HepG2 (cell line): ENCODE data around the gene TBKBP1. TPM values are rescaled to one million over a fixed set of nuclear protein-coding genes. Genes with fewer than 3 reads are reported as not detected.

Experiments used
- ATF4 ChIP-seq, 2 experiments: fragments of 450-650 bp in 1 of 2; sonication (generic) in 1 of 2; formaldehyde crosslinking; IDR thresholded peaks; 2 replicates each; pipeline versions ENCODE4 v1.5.0 to v1.8.0; 2020 to 2022; ENCODE audit warnings: mild to moderate bottlenecking in 1 of 2, missing genetic modification reagents in 1 of 2
- CCDC6 ChIP-seq: sonication (generic); formaldehyde crosslinking; IDR thresholded peaks from 2 replicates; pipeline ENCODE4 v1.8.1; 2022; ENCODE audit warnings: mild to moderate bottlenecking, missing genetic modification reagents, moderate library complexity
- GATA4 ChIP-seq: sonication (generic); IDR thresholded peaks from 2 replicates; pipeline ENCODE4 v1.6.1; 2016; ENCODE audit warnings: antibody characterized with exemption, low read depth, borderline replicate concordance
- GATAD1 ChIP-seq: IDR thresholded peaks from 2 replicates; pipeline ENCODE4 v1.6.1; 2016; ENCODE audit warnings: missing genetic modification reagents, missing compliant biosample characterization
- GFI1 ChIP-seq: sonication (generic); formaldehyde crosslinking; IDR thresholded peaks from 2 replicates; pipeline ENCODE4 v1.5.0; 2020; ENCODE audit warnings: missing genetic modification reagents, mild to moderate bottlenecking, borderline replicate concordance
- ISX ChIP-seq: sonication (generic); formaldehyde crosslinking; conservative IDR thresholded peaks from 2 replicates; pipeline ENCODE4 v1.5.0; 2020; ENCODE audit warnings: missing genetic modification reagents
- MAZ ChIP-seq, 2 experiments: sonication (generic) in 1 of 2; formaldehyde crosslinking in 1 of 2; IDR thresholded peaks; 2 replicates each; pipeline versions ENCODE4 v1.5.0 to v1.6.1; 2012 to 2020; ENCODE audit warnings: low read depth in 2 of 2, mild to moderate bottlenecking in 2 of 2, borderline replicate concordance in 1 of 2, improper control_type of control experiment in 1 of 2, low read length in 1 of 2, missing genetic modification reagents in 1 of 2, moderate library complexity in 1 of 2
- MED1 ChIP-seq: sonication (generic); formaldehyde crosslinking; IDR thresholded peaks from 2 replicates; pipeline ENCODE4 v1.4.0; 2020; ENCODE audit warnings: missing genetic modification reagents
- RBM39 ChIP-seq: fragments of 200-400 bp; formaldehyde crosslinking; IDR thresholded peaks from one replicate; pipeline ENCODE4 v1.6.1; 2018; ENCODE audit warnings: antibody characterized with exemption, mild to moderate bottlenecking, low read depth, low read length; ENCODE audit not compliant: poor library complexity, severe bottlenecking
- REXO4 ChIP-seq: sonication (generic); formaldehyde crosslinking; IDR thresholded peaks from 2 replicates; pipeline ENCODE4 v1.8.0; 2022; ENCODE audit warnings: missing genetic modification reagents, mild to moderate bottlenecking, borderline replicate concordance
- SIN3A ChIP-seq: IDR thresholded peaks from 2 replicates; pipeline ENCODE4 v1.6.1; 2011; ENCODE audit warnings: low read depth, mild to moderate bottlenecking, control low read depth, low read length, borderline replicate concordance
- TBP ChIP-seq: sonication (generic); formaldehyde crosslinking; IDR thresholded peaks from 2 replicates; pipeline ENCODE4 v1.5.0; 2020; ENCODE audit warnings: missing genetic modification reagents
- TBX2 ChIP-seq: sonication (generic); formaldehyde crosslinking; IDR thresholded peaks from 2 replicates; pipeline ENCODE4 v1.5.0; 2020; ENCODE audit warnings: missing genetic modification reagents, mild to moderate bottlenecking, borderline replicate concordance
- TBX3 ChIP-seq: fragments of 450-650 bp; IDR thresholded peaks from 2 replicates; pipeline ENCODE4 v1.6.1; 2017; ENCODE audit warnings: antibody characterized with exemption, mild to moderate bottlenecking, inconsistent platforms, borderline replicate concordance
- XBP1 ChIP-seq: sonication (generic); formaldehyde crosslinking; IDR thresholded peaks from 2 replicates; pipeline ENCODE4 v1.5.0; 2020; ENCODE audit warnings: missing genetic modification reagents
- ZC3H13 ChIP-seq: sonication (generic); formaldehyde crosslinking; IDR thresholded peaks from 2 replicates; pipeline ENCODE4 v1.8.1; 2023; ENCODE audit warnings: mild to moderate bottlenecking, missing genetic modification reagents, moderate library complexity
- ZFP1 ChIP-seq: IDR thresholded peaks from 2 replicates; pipeline ENCODE4 v1.6.1; 2016
- ZNF317 ChIP-seq: sonication (generic); formaldehyde crosslinking; IDR thresholded peaks from 2 replicates; pipeline ENCODE4 v1.5.0; 2020; ENCODE audit warnings: mild to moderate bottlenecking, missing genetic modification reagents
- ZNF562 ChIP-seq: sonication (generic); formaldehyde crosslinking; IDR thresholded peaks from 2 replicates; pipeline ENCODE4 v1.8.0; 2022; ENCODE audit warnings: missing genetic modification reagents, borderline replicate concordance
- ZNF563 ChIP-seq: sonication (generic); formaldehyde crosslinking; IDR thresholded peaks from 2 replicates; pipeline ENCODE4 v1.8.0; 2022; ENCODE audit warnings: mild to moderate bottlenecking, moderate library complexity, missing genetic modification reagents
- ZNF776 ChIP-seq: sonication (generic); formaldehyde crosslinking; IDR thresholded peaks from 2 replicates; pipeline ENCODE4 v1.4.0; 2020; ENCODE audit warnings: mild to moderate bottlenecking, missing genetic modification reagents
- polyA plus RNA-seq, 8 experiments: library from polyadenylated mRNA; depleted of rRNA in 3 of 8; stranded (reverse) in 7 of 8; unstranded in 1 of 8; fragments of >200 nt; fragmentation: Illumina TruSeq in 4 of 8; extraction: Trizol in 4 of 8; gene quantifications; 2 replicates each; pipeline versions ENCODE4 v1.2.1 to v1.2.3, GENCODE V29; 2011 to 2016; ENCODE audit warnings: low read depth in 4 of 8, missing spikeins in 1 of 8, mixed read lengths in 1 of 8; ENCODE audit not compliant: insufficient read depth in 1 of 8
- total RNA-seq, 5 experiments: library from RNA; depleted of rRNA; stranded (reverse); fragments of >200 nt; fragmentation: Illumina TruSeq; extraction: Trizol; gene quantifications; 2 replicates each; pipeline ENCODE4 v1.2.3, GENCODE V29; 2016; ENCODE audit warnings: low read depth in 1 of 5
- TF ChIP-seq, protein P1 (sequence below): sonication (generic); formaldehyde crosslinking; IDR thresholded peaks from 2 replicates; pipeline ENCODE4 v1.4.0; 2020; ENCODE audit warnings: missing genetic modification reagents
- TF ChIP-seq, protein P2 (sequence below): sonication (generic); formaldehyde crosslinking; IDR thresholded peaks from 2 replicates; pipeline ENCODE4 v1.5.0; 2020; ENCODE audit warnings: mild to moderate bottlenecking, missing genetic modification reagents

TBKBP1 gene
- total and polyA plus RNA-seq, 2 of the 13 experiments (the other 11 are each of a cell fraction or from before 2014, with no cell fraction given), result 2.6 to 7.0 TPM

DNA sequence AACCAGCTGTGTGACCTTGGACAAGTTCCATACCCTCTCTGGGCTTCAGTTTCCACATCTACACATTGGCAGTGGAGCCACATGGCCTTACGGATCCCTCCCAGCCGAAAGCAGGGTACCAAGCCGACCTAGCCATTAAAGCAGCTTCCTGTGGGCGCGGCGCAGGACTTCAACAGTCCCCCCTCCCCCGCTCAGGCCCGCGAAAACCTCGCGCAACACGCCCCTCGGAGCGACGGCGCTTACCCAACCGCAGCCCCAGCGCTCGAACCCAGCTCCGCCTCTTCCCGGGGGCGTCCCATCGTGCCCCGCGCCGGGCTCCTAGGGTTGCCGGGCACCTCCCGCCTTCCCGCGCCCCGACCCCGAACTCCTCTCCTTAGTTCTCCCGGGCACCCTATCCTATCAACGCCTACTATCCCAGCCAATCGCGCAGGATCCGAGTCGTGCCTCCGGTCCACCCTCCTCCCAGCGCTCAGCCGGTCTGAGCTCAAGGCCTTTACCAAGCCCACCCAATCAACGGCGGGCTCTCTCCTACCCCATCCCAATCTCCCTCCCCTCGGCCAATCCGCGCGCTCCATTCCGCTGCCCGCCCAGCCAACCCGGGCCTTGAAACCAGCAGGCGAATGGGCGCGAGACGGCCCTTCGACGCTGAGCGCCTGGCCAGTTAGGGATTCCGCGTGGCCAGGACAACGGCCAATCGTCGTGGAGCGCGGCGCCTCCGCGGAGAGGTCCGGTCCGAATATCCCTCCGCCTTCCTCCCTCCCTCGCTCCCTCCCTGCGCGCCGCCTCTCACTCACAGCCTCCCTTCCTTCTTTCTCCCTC, 44.6 kb upstream of the TBKBP1 start, which contains the start of gene KPNB1 (continued):
- TF ChIP-seq, protein P1, sequence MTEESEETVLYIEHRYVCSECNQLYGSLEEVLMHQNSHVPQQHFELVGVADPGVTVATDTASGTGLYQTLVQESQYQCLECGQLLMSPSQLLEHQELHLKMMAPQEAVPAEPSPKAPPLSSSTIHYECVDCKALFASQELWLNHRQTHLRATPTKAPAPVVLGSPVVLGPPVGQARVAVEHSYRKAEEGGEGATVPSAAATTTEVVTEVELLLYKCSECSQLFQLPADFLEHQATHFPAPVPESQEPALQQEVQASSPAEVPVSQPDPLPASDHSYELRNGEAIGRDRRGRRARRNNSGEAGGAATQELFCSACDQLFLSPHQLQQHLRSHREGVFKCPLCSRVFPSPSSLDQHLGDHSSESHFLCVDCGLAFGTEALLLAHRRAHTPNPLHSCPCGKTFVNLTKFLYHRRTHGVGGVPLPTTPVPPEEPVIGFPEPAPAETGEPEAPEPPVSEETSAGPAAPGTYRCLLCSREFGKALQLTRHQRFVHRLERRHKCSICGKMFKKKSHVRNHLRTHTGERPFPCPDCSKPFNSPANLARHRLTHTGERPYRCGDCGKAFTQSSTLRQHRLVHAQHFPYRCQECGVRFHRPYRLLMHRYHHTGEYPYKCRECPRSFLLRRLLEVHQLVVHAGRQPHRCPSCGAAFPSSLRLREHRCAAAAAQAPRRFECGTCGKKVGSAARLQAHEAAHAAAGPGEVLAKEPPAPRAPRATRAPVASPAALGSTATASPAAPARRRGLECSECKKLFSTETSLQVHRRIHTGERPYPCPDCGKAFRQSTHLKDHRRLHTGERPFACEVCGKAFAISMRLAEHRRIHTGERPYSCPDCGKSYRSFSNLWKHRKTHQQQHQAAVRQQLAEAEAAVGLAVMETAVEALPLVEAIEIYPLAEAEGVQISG (CRISPR knock-in tag), result peak; percentile 87
- TF ChIP-seq ATF4 (CRISPR knock-in tag; IDR thresholded peaks at IDR 0.05), result peak in 1 of 2 experiments; percentile 80; a peak in 2 of 4 replicates
- TF ChIP-seq SIN3A, result peak; percentile 72; the same call in 1 of the 2 replicates
- TF ChIP-seq ZFP1 (CRISPR knock-in tag), result 0 out of 2 replicates have a peak, but pooled peaks have one; percentile 79
- TF ChIP-seq GFI1, result peak; percentile 80
- peak; percentile 91 for TF ChIP-seq ZNF563 (CRISPR knock-in tag)
- TF ChIP-seq TBX3, result peak; percentile 82
- peak; percentile 67 for TF ChIP-seq GATA4
- no peak; the same call in 1 of the 2 replicates for TF ChIP-seq ZNF562 (CRISPR knock-in tag)
- no peak for TF ChIP-seq REXO4 (CRISPR knock-in tag)
- TF ChIP-seq MED1 (CRISPR knock-in tag), result peak; percentile 64
- TF ChIP-seq ISX, result no peak
- peak; percentile 84 for TF ChIP-seq ZNF776 (CRISPR knock-in tag)
- peak; percentile 86 for TF ChIP-seq ZNF317 (CRISPR knock-in tag)
- TF ChIP-seq TBP (CRISPR knock-in tag), result no peak
- peak; percentile 98 for TF ChIP-seq ZC3H13 (CRISPR knock-in tag)
- TF ChIP-seq RBM39, result peak; percentile 97
- peak; percentile 94 for TF ChIP-seq GATAD1
- TF ChIP-seq, protein P2, sequence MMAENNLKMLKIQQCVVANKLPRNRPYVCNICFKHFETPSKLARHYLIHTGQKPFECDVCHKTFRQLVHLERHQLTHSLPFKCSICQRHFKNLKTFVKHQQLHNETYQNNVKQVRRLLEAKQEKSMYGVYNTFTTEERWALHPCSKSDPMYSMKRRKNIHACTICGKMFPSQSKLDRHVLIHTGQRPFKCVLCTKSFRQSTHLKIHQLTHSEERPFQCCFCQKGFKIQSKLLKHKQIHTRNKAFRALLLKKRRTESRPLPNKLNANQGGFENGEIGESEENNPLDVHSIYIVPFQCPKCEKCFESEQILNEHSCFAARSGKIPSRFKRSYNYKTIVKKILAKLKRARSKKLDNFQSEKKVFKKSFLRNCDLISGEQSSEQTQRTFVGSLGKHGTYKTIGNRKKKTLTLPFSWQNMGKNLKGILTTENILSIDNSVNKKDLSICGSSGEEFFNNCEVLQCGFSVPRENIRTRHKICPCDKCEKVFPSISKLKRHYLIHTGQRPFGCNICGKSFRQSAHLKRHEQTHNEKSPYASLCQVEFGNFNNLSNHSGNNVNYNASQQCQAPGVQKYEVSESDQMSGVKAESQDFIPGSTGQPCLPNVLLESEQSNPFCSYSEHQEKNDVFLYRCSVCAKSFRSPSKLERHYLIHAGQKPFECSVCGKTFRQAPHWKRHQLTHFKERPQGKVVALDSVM (CRISPR knock-in tag), result peak; percentile 82
- TF ChIP-seq TBX2, result peak; percentile 83
- no peak for TF ChIP-seq XBP1 (CRISPR knock-in tag)
- TF ChIP-seq MAZ (IDR thresholded peaks at IDR 0.05; ENCODE audit: borderline replicate concordance, low read depth, low read length), result peak; percentile 100
- TF ChIP-seq MAZ (CRISPR knock-in tag; IDR thresholded peaks at IDR 0.05; ENCODE audit: low read depth), result peak; percentile 99
- TF ChIP-seq CCDC6, result peak; percentile 96
